NCI-H146 treated with DMSO at 0.1 percent for 48 hours (cell line): ENCODE data around the gene MAPK14.
"Not testable (repeated sequence)": the region's sequence is repeated elsewhere in the genome, so short reads cannot be mapped to it uniquely, and the experiment has no call there.

ENCODE experiments used
- DNase-seq: peaks from one replicate; lab custom pipeline; 2025; ENCODE audit not compliant: unreplicated experiment; lab: John Stamatoyannopoulos, UW

MAPK14 gene

DNA sequence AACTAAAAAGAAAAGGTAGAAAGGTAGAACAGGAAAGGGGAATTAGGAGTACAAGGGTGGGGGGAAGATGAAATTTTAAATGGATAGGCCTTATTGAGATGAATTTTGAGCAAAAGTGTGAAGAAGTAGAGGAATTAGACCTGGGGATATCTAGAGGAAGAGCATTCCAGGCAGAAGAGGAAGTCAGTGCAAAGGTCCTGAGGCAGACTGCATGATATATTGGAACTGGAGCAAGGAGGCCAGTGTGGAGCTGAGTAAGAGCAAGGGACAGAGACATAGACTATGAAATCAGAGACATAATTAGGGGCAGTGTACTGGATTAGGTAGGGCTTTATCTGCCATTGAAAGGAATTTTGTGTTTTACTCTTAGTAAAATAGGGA is 40.4 kb downstream of the MAPK14 start:
- no peak for DNase-seq

DNA sequence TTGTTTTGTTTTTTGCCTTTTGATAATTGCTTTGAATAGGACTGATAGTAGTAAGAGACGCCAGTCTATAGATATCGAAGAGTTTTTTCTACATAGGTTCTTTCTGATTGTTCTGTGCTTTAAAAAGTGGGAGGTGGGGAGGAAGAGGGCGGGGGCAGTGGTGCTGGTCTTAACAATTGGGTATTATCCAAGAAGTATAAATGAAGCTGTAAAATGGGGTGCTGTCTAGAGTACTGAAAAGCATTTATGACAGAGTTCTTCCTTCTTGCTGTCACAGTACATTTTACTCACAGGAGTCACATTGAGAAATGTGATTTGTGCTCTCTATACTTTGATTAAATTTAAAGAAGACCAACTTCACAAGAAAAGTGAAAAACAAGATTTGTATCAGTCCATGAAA is 41.0 kb downstream of the MAPK14 start:
- no peak for DNase-seq

DNA sequence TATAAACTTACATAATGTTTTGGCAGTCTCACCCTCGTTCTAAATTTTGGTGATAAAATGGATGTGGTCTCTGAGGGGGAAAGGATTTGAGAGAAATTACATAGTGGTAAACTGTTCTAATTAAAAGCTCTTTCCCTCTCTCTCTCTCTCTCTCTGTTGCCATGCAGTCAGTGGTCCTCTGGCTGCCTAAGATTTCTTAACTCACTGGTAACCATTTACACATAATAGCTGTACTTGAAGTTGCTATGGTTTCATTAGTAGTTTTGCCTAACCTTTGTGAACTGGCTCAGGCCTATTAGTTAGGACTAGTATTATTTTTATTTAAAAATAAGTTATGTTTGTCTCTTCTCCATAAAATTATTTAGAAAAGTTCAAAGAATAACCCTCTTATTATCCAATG is 42.0 kb downstream of the MAPK14 start:
- DNase-seq: no peak

DNA sequence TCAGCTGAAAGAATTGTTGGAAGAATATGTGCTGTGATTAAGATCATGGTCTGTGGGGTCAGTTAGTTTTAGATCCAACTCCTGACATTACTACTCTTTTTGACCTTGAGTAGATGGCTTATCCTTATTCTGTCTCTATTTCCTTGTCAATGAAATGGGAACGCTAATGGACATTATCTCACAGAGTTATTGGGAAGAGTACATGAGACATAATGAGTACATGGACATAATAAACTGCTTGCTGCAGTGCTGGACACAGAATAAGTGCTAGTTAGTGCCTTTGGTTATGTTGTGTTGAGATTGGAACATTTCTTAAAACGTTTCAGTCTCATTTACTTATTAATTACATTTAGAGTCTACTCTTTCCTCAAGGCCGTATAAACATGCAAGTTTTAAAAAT is 42.6 kb downstream of the MAPK14 start:
- DNase-seq: no peak

DNA sequence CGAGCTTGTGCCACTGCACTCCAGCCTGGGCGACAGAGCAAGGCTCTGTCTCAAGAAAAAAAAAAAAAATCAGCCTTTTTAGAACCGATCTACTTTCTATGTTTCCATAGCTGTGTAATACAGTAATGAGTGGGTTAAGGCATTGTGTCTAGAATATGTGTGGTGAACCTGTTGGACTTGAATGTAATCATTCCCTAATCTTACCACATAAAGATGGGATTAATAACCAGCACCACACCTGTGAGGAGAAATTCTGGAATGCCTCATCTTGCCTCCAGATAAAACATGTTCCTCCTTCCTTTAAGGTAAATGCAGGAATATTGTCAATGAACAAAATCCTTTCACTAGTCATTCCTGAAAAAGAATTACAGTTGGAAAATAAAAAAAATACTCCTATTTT is 43.7 kb downstream of the MAPK14 start:
- DNase-seq: no peak

DNA sequence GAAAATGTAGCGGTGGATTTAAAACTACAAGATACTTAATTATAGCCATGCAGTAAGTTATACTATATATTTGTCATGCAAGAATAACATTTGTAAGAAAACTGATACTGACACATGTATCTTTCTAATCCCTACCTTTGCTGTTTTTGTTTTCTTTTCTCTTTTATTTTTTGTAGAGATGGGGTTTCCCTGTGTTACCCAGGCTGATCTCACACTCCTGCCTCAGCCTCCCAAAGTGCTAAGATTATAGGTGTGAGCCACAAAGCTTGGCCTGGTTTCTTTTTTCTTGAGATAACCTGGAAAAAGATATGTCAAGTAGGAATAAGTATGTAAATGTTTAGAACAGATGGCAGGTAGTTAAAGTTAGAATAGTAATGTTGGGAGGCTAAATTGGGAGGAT is 44.1 kb downstream of the MAPK14 start:
- no peak for DNase-seq

DNA sequence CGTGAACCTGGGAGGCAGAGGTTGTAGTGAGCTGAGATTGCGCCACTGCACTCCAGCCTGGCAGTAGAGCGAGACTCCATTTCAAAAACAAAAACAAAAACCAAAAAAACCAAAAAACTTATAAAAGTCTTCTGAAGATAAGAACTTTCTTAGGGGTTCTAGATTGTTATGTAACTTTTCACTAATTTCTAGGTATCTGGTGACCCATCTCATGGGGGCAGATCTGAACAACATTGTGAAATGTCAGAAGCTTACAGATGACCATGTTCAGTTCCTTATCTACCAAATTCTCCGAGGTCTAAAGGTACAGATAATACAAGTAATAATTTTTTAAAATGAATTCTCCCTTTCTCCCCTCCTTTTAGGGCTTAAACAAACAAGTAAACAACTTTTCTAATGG is 45.1 kb downstream of the MAPK14 start:
- no peak for DNase-seq

DNA sequence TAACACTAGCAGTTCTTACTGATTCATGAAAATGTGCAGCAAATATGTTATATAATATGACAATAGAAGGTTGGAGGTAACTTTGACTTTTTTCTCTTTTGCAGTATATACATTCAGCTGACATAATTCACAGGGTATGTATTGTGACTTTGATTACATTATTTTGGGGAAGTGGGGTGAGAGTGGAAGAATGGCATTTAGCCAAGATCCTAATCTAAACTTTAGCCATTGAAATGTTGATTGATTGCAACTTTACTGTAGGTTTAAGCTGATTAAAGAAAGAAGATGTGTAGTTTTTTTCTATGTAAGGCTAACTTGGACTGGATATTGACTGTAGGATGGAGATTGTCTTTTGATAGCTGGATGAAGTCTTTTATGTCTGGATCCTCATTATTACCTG is 46.0 kb downstream of the MAPK14 start:
- no peak for DNase-seq

DNA sequence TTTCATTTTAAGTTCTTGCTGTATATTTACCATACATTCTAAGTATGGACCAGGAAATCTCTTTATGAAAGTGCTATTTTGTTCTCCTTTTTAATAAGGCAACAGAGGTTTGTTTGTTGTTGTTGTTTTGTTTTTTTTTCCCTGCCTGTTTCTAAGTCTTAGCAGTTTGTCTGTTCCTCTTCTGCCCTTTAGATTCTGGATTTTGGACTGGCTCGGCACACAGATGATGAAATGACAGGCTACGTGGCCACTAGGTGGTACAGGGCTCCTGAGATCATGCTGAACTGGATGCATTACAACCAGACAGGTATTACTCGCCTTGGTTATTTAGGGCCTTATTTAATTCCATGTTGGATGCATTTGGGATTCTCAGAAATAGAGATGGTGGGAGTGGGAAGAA is 48.0 kb downstream of the MAPK14 start:
- DNase-seq: no peak

DNA sequence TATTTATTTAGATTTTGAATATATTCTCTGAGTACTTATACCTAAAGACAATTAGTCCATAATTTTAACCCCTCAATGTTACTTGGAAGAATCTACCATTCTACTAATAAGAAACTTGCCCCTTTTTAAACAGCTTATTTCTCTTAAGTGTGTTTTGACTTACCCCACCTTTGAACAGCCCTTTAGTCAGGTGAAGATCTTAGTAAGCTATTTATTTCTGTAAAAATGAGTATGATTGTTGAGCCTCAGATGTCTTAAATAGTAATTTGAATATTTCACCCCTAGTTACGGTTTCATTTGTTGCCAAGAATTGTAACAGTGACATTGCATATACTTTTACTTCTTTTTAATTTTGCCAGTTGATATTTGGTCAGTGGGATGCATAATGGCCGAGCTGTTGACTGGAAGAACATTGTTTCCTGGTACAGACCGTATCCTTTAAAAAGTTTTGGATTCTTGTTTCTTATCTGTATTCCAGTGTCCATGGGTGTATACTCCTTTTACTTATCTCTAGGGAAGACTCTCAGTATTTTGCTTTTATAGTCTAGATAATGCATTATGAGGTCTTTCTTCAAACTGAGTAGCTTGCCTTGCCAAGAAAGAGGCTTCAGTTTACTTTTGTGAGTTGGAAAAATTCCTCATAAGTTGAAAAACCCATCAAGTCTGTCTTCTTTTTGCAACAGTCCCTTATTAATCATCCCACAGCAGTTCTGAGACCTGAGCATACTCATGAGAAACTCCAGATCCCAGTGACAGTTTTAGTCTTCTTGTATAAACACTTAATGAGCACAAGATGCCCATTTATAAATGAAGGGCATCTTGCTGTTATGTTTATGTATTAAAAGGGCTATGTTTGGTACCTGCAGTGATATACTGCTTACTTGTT is 48.8 kb downstream of the MAPK14 start:
- DNase-seq: no peak

DNA sequence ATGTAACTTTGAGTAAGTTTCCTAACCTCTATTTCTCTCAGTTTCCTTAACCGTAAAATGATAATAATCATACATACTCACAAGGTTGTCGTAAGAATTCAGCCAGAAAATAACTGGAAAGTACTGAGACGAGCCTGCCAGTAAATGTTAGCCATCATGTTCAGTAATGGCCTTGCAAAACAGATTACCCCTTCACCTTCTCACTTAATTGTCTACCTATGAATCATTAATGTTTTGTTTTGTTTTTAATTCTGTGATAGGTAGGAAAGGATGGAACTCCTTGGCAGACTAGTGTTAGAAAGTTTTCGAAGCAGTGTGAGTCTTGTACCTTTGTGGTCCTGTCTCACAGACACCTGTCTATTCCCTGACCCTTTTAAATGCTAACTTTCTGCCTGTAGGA is 50.6 kb downstream of the MAPK14 start:
- no peak for DNase-seq

DNA sequence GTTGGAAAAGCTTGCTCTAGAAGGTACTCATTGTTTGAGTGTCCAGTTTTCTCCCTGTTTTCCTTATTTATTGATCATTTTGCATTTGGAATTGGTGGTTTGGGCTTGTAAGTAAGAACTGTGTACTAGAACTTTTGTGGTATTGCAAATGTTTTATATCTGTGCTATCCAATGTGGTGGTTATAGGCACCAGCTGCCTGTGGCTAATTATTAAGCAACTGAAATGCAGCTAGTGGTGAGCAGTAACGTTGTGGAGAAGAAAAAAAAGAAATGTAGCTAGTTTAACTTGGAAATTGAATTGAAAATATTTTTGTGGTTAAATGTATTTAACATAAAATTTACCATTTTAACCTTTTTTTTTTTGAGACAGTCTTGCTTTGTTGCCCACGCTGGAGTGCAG is 52.0 kb downstream of the MAPK14 start:
- DNase-seq: no peak

DNA sequence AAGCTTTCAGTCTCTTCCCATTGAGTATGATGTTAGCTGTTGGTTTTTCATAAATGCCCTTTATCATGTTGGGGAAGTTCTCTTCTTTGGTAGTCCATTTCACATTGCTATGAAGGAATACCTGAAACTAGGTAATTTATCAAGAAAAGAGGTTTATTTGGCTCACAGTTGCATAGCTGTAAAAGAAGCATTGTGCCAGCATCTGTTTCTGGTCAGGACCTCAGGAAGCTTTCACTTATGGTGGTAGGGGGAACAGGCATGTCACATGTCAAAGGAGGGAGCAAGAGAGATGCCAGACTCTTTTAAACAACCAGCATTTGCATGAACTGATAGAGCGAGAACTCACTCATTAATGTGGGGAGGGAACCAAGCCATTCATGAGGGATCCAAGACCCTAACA is 54.7 kb downstream of the MAPK14 start:
- DNase-seq: no peak

DNA sequence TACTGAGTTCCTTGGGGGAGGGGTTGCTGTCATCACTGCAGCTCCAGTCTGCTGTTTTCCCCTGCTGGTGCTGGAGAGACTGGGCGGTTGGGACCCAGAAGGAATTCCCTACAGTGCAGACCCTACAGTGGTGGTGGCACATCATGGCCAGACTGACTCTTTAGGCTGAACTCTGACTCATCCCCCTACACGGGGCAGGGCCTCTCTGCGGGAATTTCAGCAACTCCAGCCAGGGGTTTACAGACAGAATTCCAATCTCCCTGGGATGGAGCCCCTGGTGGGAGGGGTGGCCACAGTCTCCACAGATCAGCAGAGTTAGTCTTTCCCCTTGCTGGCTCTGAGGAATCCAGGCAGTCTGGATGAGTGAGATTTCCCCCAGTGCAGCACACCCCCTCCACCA is 55.8 kb downstream of the MAPK14 start:
- no peak for DNase-seq

DNA sequence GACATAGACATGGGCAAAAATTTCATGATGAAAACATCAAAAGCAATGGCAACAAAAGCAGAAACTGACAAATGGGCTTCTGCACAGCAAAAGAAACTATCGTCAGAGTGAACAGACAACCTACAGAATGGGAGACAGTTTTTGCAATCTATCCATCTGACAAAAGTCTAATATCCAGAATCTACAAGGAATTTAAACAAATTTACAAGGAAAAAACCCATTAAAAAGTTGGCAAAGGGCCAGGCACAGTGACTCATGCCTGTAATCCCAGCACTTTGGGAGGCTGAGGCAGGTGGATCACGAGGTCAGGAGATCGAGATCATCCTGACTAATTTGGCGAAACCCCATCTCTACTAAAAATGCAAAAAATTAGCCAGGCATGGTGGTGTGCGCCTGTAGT is 60.6 kb downstream of the MAPK14 start:
- DNase-seq: not testable (repeated sequence)

DNA sequence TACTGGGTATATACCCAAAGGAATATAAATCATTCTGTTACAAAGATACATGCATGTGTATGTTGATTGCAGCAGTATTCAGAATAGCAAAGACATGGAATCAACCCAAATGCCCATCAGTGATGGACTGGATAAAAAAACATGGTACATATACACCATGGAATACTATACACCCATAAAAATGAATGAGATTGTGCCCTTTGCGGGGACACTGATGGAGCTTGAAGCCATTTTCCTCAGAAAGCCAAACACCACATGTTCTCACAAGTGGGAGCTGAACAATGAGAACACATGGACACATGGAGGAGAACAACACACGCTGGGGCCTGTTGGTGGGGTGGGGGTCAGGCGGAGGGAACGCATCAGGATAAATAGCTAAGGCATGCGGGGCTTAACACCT is 61.4 kb downstream of the MAPK14 start:
- DNase-seq: no peak

DNA sequence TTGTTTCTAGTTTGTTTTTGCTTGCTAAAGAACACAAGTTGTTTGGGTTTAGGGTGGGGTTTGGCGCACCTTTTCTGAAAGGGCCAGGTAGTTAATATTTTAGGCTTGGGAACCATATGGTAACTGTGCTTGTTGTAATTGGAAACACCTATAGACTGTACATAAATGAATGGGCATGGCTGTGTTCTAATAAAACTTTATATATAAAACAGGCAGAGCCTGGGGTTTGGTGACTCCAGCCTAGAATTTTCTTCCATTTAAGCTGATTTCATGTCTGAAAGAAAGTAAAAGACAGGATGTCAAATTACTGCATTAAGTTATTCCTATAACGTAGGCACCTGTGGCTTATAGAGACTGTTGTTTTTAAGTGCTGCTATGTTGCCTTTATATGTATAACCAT is 66.6 kb downstream of the MAPK14 start:
- DNase-seq: no peak

DNA sequence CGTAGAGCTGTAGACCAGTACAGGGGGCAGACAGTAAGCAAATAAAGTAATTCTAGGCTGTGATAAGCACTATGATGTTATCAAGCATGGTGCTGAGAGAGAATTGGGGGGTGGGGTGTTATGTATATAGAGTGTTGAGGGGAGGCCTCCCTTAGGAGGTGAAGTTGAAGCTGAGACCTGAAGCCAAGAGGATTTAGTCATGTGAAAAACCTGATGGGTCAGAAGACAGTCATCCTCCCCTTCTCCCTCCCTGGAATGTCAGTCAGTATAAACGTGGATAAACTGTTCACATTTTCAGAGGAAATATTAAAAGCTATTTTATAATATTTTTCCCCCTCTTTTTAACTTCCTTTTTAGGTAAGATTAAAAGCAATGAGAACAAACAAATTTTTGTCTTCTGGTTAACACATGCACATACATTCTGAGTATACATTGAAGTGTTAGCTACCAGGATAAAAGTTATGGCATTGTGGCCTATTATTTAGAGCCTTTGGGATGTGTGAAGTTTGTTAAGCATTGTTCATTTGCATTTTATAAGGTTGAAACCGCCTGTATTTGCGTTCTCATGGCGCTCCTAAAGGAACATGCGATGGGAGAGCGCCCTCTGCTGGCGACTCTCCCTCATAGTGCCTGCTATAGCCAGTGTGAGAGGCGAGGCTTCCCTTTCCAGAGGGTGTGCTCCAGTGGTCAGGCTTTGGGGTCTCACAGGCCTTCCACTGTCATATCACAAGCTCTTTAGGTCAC is 67.3 kb downstream of the MAPK14 start:
- DNase-seq: peak; percentile 43

DNA sequence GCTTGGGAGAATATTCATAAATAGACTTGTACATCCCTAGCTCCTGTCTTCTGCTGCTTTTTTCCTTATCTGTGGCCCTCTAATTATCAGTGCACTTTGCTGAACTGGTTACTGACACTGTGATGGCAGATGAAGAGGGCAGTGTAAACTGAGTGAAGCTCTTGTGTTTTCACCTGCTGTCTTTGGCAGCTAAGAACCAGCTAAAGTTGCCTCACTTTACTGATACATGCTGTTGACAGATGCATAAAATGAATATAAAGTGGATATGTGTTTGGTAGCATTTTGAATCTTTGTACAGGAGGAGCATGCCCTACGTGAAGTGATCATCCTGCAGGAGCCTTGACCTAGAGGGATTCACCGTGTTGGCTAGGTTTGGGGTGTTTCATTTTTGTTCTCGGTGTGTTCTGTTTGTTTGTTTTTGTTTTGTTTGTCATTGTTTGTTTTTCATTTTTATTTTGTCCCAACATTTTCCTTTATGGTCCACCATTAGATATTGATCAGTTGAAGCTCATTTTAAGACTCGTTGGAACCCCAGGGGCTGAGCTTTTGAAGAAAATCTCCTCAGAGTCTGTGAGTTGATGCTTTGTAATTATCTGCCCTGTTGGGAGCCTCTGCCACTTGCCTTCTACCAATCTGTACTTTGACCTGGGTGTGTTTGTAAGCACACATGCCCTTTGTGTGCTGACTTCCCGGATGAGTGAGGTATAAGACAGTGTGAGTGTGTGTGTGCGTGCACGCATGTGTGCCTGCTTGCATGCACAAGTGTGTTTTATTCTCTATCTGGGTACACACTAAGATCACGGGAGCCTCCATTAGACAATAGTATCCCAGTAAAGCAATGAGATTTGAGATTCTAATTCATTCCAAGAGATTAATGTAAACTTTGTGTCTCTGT is 68.1 kb downstream of the MAPK14 start:
- peak; percentile 72 for DNase-seq

DNA sequence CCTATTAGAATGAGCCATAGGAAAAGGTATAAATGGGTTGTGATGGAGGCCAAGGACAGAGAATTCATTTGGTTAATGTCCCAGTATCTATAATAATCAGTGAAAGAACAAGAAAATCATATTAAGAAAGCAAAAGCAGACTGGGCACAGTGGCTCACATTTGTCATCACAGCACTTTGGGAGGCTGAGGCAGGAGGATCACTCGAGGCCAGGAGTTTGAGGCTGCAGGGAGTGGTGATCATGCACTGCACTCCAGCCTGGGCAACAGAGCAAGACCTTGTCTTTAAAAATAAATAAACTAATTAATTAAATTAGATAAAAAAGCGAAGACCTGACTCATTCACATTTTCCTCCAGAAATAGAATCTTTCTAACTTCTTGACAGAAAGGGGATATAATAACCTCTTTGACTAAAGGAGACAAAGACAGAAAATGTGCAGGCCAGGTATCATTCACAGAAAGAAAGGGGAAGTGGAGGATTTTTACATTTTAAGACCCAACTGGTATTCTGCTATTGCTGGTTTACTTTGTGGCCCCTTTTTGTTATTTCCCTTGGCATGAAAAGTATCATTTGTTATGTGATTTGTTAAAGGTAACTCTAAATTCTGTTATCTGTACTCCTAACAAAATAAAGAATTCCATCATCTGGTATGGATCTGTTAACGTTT is 70.8 kb downstream of the MAPK14 start:
- DNase-seq: no peak
